ENCODE data around the gene PCDH15. TPM values are rescaled to one million over a fixed set of nuclear protein-coding genes. Genes with fewer than 3 reads are reported as not detected.

The PCDH15 gene
- total RNA-seq, 3 donors from 2014 or later: 0.38 TPM; not detected in 2

- ATAC-seq: no peak
Observed at GRCh38 chr10:53843736-53844362, 957.2 kb downstream of the PCDH15 start.

GRCh38 chr10:53841483-53842145, 959.4 kb downstream of the PCDH15 start:
- no peak overlapping the region for H3K4me3 ChIP-seq
- intact Hi-C loops (cut with DNase I, micrococcal nuclease): no loop called here
- DNase-seq (no peak), ATAC-seq (no peak)
- H3K36me3 ChIP-seq (ENCODE audit: low read depth): no peaks in the 10 kb centered on the region
- H3K4me1 ChIP-seq (ENCODE audit: low read depth): no peaks in the 10 kb centered on the region
- H3K9me3 ChIP-seq: no peaks in the 10 kb centered on the region
- TF ChIP-seq CTCF (IDR thresholded peaks at IDR 0.05): no peak

More at GRCh38 chr10:53843736-53844362, 957.2 kb downstream of the PCDH15 start:
- no peak for TF ChIP-seq CTCF (IDR thresholded peaks at IDR 0.05)
- Histone ChIP-seq H3K36me3 (ENCODE audit: low read depth) (no peaks in the 10 kb centered on the region), H3K4me3 (no peak overlapping the region), H3K4me1 (ENCODE audit: low read depth) (no peaks in the 10 kb centered on the region), H3K9me3 (no peaks in the 10 kb centered on the region)
- no peak for DNase-seq
- intact Hi-C loops (cut with DNase I, micrococcal nuclease): no loop called here

- Histone ChIP-seq H3K4me1 (ENCODE audit: low read depth) (no peaks in the 10 kb centered on the region), H3K4me3 (no peak overlapping the region), H3K36me3 (ENCODE audit: low read depth) (no peaks in the 10 kb centered on the region), H3K9me3 (no peaks in the 10 kb centered on the region)
- intact Hi-C loops (cut with DNase I, micrococcal nuclease): no loop called here
- ATAC-seq (no peak), DNase-seq (no peak)
- TF ChIP-seq CTCF (IDR thresholded peaks at IDR 0.05): no peak
Observed at GRCh38 chr10:53840653-53841052, 960.4 kb downstream of the PCDH15 start.

GRCh38 chr10:53839440-53840039, 961.5 kb downstream of the PCDH15 start:
- H3K4me3 ChIP-seq: no peak overlapping the region
- no peaks in the 10 kb centered on the region for H3K36me3 ChIP-seq (ENCODE audit: low read depth)
- TF ChIP-seq CTCF (IDR thresholded peaks at IDR 0.05): peak; percentile 21
- ATAC-seq (no peak), DNase-seq (peak in 1 of 3 donors; percentile 25)
- intact Hi-C loops (cut with DNase I, micrococcal nuclease): no loop called here
- H3K4me1 ChIP-seq (ENCODE audit: low read depth): no peaks in the 10 kb centered on the region
- no peaks in the 10 kb centered on the region for H3K9me3 ChIP-seq

GRCh38 chr10:53836638-53837037, 964.4 kb downstream of the PCDH15 start:
- Histone ChIP-seq H3K9me3 (no peaks in the 10 kb centered on the region), H3K4me3 (no peak overlapping the region), H3K36me3 (ENCODE audit: low read depth) (no peaks in the 10 kb centered on the region), H3K4me1 (ENCODE audit: low read depth) (no peaks in the 10 kb centered on the region)
- TF ChIP-seq CTCF (IDR thresholded peaks at IDR 0.05): no peak
- intact Hi-C loops (cut with DNase I, micrococcal nuclease): no loop called here
- ATAC-seq (no peak), DNase-seq (no peak)

Measured in mucosa of descending colon (tissue), 3 donors.